GM21576 (cell line): ENCODE measurements around the gene SSH2.
"Not testable (repeated sequence)": the region's sequence is repeated elsewhere in the genome, so short reads cannot be mapped to it uniquely, and the experiment has no call there.

Source experiments
- ATAC-seq: cut with Tn5 transposase; IDR thresholded peaks from one replicate; pipeline ENCODE4 v1.9.1; 2021; ENCODE audit warnings: mild to moderate bottlenecking, moderate library complexity; ENCODE audit not compliant: unreplicated experiment

SSH2 gene

DNA sequence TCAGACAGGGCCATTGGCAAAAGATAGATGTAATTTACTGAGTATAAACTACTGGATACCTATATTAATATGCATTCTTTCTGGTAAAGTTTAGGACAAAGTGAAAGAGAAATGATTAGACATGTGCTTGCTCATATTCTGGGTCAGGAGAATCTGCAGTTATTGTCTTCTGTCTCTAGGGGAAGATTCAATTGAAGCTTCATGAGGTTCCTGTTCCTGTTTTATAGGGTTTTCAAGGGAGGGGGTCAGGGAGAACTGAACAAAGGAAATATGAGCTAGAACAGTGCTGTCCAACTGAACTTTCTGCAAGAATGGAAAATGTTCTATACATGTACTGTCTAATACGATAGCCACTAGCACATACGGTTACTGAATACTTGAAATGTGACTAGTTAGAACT is 248.0 kb downstream of the SSH2 start:
- ATAC-seq: no peak

DNA sequence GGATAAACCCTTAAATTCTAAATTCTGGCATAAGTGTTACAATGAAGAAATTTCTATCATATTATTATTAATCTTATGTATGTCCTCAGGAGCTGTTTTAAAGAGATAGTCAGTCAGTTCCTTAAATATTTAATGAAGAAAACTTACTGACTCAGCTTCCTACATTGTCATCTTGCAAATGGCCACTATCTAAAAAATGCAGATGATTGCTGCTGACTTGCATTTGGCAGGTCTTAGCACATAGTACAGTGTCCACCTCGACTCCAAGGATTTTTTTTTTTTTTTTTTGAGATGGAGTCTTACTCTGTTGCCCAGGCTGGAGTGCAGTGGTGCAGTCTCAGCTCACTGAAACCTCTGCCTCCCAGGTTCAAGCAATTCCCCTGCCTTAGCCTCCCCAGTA is 252.2 kb downstream of the SSH2 start:
- ATAC-seq: no peak

DNA sequence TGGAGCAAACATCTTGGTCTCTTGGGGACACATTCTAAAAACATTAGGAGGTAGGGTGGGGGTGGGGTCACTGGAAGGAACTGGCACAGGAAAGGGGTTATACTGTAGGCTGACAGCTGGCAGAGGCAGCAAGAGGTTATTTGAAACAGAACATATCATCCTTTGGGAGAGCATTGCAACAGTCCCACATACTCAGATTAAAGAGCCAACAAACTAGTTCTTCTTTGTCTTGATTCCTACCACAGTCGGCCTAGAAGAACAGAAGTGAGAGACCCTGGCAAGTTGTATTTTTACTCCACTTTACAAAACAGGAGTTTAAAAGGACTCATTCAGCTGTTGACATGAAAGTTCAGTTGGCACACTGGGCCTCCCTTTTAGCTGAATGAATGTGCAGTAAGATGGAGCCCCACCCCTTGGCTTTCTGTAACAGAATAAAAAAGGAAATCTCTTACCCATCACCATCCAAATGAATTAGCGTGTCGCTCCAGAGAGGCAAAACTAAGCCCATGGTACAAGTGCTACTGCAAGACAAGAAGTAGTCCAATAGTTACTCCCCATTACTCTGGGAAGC is 252.7 kb downstream of the SSH2 start:
- no peak for ATAC-seq

DNA sequence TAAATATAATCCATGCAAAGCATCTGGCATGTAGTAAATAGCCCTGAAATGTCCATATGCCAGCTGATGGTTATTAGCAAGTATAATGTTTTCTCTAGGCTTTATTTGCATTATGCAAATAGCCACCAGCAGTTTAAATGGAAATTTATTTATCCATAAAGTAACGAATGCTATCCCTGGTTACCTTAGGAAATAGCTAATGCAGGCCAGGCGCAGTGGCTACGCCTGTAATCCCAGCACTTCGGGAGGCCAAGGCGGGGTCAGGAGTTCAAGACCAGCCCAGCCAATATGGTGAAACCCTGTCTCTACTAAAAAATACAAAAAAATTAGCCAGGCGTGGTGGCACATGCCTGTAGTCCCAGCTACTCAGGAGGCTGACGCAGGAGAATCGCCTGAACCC is 254.1 kb downstream of the SSH2 start:
- ATAC-seq: not testable (repeated sequence)

- no peak for ATAC-seq
Measured at GRCh38 chr17:29674281-29674680, 255.7 kb downstream of the SSH2 start.

DNA sequence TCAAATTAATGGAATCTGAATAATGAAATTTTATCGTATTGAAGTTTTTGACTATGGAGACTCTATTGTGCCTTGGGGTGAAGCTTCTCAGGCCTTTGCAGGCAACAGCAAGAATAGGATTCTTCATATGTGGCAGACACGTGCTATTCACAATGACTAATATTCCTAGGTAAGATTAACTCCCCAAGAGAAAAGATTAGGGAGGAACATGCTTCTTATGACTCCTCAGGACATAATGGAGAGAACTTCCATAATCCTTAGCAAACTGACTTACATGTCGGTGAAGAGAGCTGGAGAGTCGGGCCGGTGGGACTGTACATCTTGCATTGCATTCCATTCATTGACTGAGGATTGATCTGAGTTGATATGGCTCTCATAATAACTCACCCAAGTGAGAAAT is 258.4 kb downstream of the SSH2 start:
- no peak for ATAC-seq

DNA sequence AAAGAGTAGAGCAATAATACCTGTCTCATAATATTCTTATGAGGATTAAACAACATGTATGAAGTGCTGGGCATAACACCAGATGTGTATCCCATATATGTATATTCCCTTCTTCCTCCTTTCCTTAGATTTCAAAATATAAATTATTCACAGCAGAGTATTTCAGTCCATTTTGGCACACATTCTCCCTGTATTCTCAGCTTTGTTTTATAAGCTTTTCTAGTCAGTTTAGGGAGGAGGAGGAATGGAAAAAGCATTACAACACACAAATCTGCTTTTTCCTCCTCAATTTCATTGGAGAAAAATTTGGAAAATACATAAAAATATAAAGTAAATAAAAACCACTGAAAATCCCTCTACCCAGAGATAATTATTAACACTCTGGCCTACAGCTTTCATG is 260.8 kb downstream of the SSH2 start:
- ATAC-seq: no peak

- ATAC-seq: no peak
Measured at GRCh38 chr17:29667969-29668368, 262.1 kb downstream of the SSH2 start.

DNA sequence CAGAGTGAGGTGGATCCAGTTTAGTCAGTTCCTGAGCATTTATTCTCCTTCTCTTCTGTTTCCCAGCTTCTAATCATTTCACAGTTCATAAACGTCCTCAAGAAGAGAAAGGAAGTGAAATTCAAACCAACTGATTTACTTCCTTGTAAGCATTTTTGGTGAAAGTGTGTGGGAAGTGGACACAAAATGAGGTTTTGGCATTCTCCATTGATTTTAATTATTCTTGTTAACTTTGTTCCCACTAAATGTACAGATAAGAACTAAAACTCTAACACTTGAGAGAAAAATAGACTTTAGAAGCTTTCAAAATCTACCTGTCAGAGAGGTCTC is 264.6 kb downstream of the SSH2 start:
- ATAC-seq: no peak

DNA sequence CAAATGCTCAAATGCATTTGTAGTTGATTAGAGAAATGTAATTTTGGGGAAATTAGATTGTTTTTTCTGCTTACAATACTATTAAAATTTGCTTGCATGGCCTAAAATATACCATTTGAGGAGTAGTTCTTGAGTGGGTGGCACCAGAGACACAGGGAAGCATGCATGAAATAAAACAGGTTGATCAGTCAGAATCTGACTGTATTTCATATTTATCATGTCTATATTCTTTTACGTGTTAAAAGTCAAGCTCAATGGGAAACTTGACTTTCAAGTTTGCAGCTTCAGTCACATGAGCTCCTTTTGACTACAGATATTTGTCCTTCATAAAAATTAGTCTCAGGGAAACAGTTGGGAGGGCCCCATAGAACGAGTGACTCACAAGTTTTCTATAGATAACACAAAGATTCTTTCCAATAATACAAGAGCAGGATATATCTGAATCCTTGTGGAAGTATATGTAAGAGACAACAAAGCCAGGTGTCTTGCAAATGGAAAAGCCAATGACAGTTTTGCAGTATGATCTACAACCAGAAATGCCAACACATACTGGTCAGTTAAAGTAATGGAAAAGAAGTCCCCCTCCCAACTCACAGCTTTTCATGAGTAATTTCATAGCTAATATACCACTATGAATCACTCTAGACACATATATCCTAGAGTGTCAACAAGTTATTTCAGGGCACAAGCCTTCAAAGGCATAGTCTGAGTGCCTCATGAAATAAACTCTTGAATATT is 265.1 kb downstream of the SSH2 start:
- no peak for ATAC-seq

DNA sequence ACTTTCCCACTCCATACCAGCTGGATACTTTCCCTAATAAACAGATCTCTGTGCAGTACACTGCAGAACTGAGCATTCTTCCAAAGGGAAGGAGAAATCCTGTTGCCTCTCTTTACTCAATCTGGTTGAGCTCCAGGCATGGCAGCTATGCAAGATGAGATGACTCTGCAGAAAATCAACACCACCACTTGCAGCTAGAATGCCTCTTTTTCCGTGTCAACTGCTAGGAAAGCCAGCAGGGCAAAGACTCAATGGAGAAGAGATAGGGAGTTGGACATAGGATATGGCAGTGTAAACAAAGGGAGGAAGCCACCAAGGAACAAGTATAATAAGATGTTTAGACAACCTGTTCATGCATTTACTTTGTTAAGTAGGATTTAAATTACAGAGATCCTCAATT is 266.9 kb downstream of the SSH2 start:
- no peak for ATAC-seq

DNA sequence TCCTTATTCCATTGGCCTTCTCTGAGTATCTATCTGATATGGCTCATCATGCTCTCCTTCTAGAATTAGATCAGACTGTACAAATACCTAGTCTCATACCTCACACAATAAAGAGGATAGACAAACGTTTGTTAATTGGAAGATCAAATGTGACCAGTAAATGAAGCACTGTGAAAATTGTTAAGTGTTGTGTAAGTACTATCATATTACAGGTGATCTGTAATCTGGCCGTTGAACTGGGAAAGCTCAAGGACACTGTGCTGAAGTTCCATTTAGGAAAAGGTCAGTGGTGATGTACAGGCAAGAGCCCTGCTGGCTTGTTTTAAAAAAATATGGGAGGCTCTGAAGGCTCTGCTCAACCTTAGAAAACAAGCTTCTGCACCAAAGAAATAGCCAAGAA is 268.8 kb downstream of the SSH2 start:
- ATAC-seq: no peak

- no peak for ATAC-seq
Measured at GRCh38 chr17:29659155-29659554, 270.9 kb downstream of the SSH2 start.

DNA sequence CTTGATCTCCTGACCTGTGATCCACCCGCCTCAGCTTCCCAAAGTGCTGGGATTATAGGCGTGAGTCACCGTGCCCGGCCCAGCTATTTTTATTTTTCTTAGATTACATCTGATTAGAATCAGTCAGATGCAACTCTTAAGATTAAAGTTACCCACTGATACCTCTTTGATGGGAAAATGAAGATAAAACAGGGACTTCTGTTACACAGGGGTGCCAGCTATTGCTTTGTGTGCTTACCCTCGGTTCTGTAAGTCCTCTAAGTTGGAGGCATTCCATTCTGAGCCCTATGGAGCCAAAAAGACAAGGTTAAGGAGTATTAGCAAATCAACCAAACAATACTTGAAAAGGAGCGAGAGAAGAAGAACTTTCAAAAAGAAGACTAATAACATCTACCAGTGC is 274.7 kb downstream of the SSH2 start:
- ATAC-seq: no peak

DNA sequence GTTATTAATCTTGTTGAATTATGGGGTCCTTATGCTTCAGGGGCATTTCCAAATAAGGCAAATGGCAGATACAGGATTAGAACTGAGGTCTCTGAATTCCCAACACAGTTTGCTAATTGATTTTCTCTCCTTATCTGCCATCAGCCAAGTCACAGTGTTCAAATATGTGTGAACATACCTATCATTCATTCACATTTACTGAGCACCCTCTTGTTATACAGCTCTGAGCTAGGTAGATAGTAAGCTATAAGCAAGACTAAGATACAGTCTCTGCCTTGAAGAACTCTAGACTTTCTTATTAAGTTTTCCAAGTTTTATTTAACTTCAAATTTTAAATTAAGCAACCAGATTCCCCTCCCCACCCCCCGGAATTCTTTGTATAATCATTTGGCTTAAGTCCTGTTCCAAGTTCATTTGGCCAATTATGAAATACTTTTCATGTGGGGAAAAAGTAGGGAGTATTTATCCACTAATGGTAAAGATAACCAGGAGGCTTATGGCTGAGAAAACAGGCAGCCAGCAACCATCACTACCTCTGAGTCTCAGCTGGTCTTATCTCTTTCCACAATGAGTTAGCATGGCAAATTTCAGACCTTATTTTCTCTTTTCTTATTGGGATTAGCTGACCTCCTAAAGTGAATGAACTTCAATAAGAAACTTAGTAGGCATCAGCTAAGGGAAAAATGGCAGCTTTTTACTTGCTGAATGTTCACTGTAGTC is 275.9 kb downstream of the SSH2 start:
- no peak for ATAC-seq

DNA sequence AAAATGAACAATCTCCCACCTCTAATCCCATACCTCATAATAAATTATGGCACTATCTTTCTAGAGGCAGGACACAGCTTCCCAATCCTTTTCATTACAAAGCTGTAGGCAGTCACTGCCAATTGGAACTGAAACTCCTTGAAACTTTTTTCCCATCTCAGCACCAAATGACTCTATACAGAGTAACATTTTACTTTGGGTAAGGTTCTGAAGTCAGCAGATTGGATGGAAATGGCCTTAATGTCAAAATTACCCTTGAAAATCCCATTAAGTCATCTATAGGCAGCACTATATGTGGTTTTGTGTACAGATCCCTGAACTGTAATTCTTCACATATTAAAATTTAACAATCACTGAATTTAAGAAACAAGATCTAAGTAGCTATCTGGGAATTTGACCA is 277.1 kb downstream of the SSH2 start:
- no peak for ATAC-seq

DNA sequence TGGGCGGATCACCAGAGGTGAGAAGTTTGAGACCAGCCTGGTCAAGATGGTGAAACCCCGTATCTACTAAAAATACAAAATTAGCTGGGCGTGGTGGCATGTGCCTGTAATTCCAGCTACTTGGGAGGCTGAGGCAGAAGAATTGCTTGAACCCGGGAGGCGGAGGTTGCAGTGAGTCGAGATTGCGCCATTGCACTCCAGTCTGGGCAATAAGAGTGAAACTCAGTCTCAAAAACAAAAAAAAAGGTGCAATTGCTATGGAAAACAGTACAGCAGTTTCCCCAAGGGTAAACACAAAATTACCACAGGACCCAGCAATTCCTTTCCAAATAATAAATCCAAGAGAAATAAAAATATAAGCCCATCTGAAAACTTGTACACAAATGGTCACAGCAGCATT is 278.1 kb downstream of the SSH2 start:
- not testable (repeated sequence) for ATAC-seq

DNA sequence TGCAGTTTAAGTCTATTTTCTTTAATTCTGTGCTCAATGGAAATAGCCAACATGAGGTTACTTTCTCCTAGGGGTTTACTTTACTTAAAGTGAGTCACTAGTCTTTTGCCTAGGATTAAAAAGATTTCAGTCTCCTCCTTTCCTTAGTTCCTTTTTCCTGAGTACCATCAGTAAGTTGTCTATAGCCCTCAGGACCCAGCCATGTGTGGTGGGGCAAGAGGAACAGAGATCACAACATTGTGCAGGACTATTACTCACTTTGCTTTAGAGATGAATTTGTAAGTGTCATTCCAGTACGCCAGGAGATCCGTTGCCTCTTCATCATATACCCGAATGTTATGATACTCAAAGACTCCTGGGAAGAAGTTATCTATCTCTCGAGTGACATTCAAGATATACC is 279.6 kb downstream of the SSH2 start:
- no peak for ATAC-seq

- ATAC-seq: no peak
Measured at GRCh38 chr17:29649359-29649758, 280.7 kb downstream of the SSH2 start.

DNA sequence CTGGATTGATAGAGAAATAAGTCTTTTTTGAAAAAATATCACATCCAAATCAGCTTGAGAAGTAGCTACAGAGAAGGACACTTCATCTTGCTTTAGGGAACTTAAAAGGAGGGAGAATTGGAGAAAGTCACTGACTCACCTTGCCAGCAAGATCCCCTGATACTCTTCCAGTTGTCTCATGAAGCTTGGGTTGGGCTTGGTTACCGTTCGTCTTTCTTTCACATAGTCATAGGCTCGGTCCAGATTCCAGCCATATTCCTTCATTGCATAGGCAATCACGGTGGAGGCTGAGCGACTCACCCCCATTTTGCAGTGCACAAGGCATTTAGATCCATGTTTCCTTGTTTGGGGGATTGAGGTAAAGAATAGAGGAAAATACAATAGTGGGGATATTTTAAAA is 282.0 kb downstream of the SSH2 start:
- no peak for ATAC-seq

- no peak for ATAC-seq
Measured at GRCh38 chr17:29645515-29646051, 284.4 kb downstream of the SSH2 start.

DNA sequence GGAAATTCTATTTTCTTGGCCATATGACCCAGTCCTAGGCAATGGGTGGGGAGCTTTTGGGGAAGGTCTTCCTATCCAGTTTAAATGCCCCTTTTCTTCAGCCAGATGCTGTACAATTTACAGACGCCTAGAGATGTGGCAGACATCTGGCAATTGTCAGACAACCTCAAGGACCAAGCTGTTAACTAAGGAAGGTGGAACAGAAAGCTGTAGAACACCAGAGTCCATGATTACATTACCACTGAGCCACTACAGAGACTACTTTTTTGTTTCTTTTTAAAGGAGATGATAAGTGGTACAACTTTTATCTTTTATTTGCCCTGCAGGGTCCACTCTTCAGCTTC is 286.2 kb downstream of the SSH2 start:
- ATAC-seq: no peak
